OCI-LY1 (cell line): ENCODE measurements around the gene FA2H.

Experiments used
- H2AFZ ChIP-seq: fragments of 200-600 bp; sonication (generic), shearing (Covaris generic); 2 replicates; pipeline ENCODE4 v1.6.0; 2014; ENCODE audit warnings: antibody characterized with exemption, mild to moderate bottlenecking, low read length
- H3F3A ChIP-seq: fragments of 200-600 bp; sonication (generic), shearing (Covaris generic); 2 replicates; pipeline ENCODE4 v1.6.0; 2014; ENCODE audit warnings: mild to moderate bottlenecking, antibody characterized with exemption, low read length, moderate library complexity; ENCODE audit not compliant: insufficient read depth
- H3K27ac ChIP-seq: fragments of 200-600 bp; sonication (generic); 2 replicates; pipeline ENCODE4 v1.5.1; 2014; ENCODE audit warnings: low read length, mixed run types, mild to moderate bottlenecking, low read depth; ENCODE audit not compliant: poor library complexity, severe bottlenecking
- H3K27me3 ChIP-seq: fragments of 200-600 bp; sonication (generic); 2 replicates; pipeline ENCODE4 v1.6.0; 2014; ENCODE audit warnings: antibody characterized with exemption, mild to moderate bottlenecking, low read length, moderate library complexity; ENCODE audit not compliant: insufficient read depth
- H3K36me3 ChIP-seq: fragments of 200-600 bp; sonication (generic); 2 replicates; pipeline ENCODE4 v1.6.1; 2014; ENCODE audit warnings: mild to moderate bottlenecking, antibody characterized with exemption, low read length, moderate library complexity, mixed read lengths; ENCODE audit not compliant: insufficient read depth
- H3K4me1 ChIP-seq: fragments of 200-600 bp; sonication (generic); 2 replicates; pipeline ENCODE4 v1.5.1; 2014; ENCODE audit warnings: mild to moderate bottlenecking, low read length, moderate library complexity; ENCODE audit not compliant: insufficient read depth, severe bottlenecking
- H3K4me2 ChIP-seq: fragments of 200-600 bp; sonication (generic), shearing (Covaris generic); 2 replicates; pipeline ENCODE4 v1.6.1; 2014; ENCODE audit warnings: low read length
- H3K4me3 ChIP-seq: fragments of 200-600 bp; sonication (generic); 2 replicates; pipeline ENCODE4 v1.5.1; 2014; ENCODE audit warnings: low read length, low read depth, mild to moderate bottlenecking, mixed read lengths; ENCODE audit not compliant: poor library complexity, severe bottlenecking
- H3K79me2 ChIP-seq: fragments of 200-600 bp; shearing (Covaris generic); 2 replicates; pipeline ENCODE4 v1.6.1; 2016; ENCODE audit warnings: mixed run types, low read length, mixed read lengths; ENCODE audit not compliant: insufficient read depth
- H3K9ac ChIP-seq: fragments of 200-600 bp; sonication (generic), shearing (Covaris generic); 2 replicates; pipeline ENCODE4 v1.6.1; 2014; ENCODE audit warnings: mild to moderate bottlenecking, low read length, mixed read lengths
- H3K9me2 ChIP-seq: fragments of 200-600 bp; sonication (generic), shearing (Covaris generic); 2 replicates; pipeline ENCODE4 v1.6.1; 2014; ENCODE audit warnings: low read depth, mild to moderate bottlenecking, low read length, mixed read lengths
- H3K9me3 ChIP-seq: fragments of 200-600 bp; shearing (Covaris generic); 2 replicates; pipeline ENCODE4 v1.6.1; 2014; ENCODE audit warnings: low read length, mixed read lengths
- H4K20me1 ChIP-seq: fragments of 200-600 bp; sonication (generic), shearing (Covaris generic); 2 replicates; pipeline ENCODE4 v1.6.0; 2016; ENCODE audit warnings: mild to moderate bottlenecking, low read length; ENCODE audit not compliant: insufficient read depth
- EZH2 ChIP-seq: fragments of 200-600 bp; sonication (generic), shearing (Covaris generic); IDR thresholded peaks from 2 replicates; pipeline ENCODE4 v1.8.0; 2017; ENCODE audit warnings: borderline replicate concordance, mixed run types, mild to moderate bottlenecking, antibody characterized with exemption, low read length, moderate library complexity, mixed read lengths
- TF ChIP-seq, protein P1 (sequence below): fragments of 200-600 bp; sonication (generic), shearing (Covaris generic); IDR thresholded peaks from 2 replicates; pipeline ENCODE4 v1.5.1; 2017; ENCODE audit warnings: mild to moderate bottlenecking, antibody characterized with exemption, low read length, moderate library complexity, mixed read lengths

Gene FA2H

DNA sequence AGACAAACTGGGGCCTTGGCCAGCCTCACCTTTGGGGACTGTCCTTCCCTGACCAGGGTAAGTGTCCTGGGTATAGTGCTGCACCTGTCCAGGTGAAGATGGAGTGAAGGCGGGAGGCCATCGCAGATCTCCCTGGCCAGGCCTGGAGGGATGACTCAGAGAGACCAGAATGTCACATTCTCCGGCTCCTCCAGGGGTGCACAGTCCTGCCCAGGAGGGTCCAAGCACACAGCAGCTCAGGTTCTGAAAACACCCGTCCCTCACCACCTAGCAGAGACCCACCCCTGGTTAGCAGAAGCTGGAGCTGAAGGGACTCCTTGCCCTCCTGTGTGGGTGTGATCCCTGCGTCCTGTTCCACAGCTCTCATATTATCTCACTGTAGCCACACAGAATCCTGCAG lies 21.9 kb downstream of the FA2H start:
- Histone ChIP-seq H3K4me1 (no peaks in the 10 kb centered on the region), H3K36me3 (no peaks in the 10 kb centered on the region), H3K4me2 (no peak overlapping the region), H3K4me3 (no peak overlapping the region), H3K27me3 (no peaks in the 10 kb centered on the region), H4K20me1 (no peaks in the 10 kb centered on the region), H3K9me3 (no peaks in the 10 kb centered on the region), H3F3A (no peaks in the 10 kb centered on the region), H3K9ac (no peak overlapping the region), H3K27ac (no peak overlapping the region), H3K79me2 (no peaks in the 10 kb centered on the region), H3K9me2 (no peaks in the 10 kb centered on the region), H2AFZ (no peak overlapping the region)
- TF ChIP-seq, protein P1, sequence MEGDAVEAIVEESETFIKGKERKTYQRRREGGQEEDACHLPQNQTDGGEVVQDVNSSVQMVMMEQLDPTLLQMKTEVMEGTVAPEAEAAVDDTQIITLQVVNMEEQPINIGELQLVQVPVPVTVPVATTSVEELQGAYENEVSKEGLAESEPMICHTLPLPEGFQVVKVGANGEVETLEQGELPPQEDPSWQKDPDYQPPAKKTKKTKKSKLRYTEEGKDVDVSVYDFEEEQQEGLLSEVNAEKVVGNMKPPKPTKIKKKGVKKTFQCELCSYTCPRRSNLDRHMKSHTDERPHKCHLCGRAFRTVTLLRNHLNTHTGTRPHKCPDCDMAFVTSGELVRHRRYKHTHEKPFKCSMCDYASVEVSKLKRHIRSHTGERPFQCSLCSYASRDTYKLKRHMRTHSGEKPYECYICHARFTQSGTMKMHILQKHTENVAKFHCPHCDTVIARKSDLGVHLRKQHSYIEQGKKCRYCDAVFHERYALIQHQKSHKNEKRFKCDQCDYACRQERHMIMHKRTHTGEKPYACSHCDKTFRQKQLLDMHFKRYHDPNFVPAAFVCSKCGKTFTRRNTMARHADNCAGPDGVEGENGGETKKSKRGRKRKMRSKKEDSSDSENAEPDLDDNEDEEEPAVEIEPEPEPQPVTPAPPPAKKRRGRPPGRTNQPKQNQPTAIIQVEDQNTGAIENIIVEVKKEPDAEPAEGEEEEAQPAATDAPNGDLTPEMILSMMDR: no peak
- TF ChIP-seq EZH2: no peak

- Histone ChIP-seq H3F3A (no peaks in the 10 kb centered on the region), H3K4me2 (no peak overlapping the region), H3K27ac (no peak overlapping the region), H3K4me3 (no peak overlapping the region), H2AFZ (no peak overlapping the region), H3K9me2 (no peaks in the 10 kb centered on the region), H3K9ac (no peak overlapping the region), H3K4me1 (no peaks in the 10 kb centered on the region), H3K36me3 (no peaks in the 10 kb centered on the region), H3K79me2 (no peaks in the 10 kb centered on the region), H3K9me3 (no peaks in the 10 kb centered on the region), H4K20me1 (no peaks in the 10 kb centered on the region), H3K27me3 (no peaks in the 10 kb centered on the region)
- no peak for TF ChIP-seq EZH2
- TF ChIP-seq, protein P1: no peak
Measured at GRCh38 chr16:74752258-74752657, 22.4 kb downstream of the FA2H start.

DNA sequence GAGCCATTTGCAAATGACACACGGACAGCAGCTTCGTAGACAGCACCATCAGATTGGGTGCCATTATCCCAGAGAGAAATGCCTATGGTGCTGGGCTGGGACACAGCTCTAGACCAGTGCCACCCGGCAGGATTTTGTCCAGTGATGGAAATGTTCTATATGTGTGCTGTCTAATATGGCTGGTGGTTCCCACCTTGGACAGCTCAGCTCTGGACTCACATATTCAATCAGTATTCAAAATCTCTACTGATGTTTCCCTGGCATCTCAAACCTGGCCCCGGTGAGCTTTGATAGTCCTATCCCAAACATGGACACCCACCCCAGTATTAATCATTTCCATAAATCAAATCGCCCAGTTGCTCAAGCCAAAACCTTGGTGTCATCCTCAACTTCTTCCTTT lies 23.0 kb downstream of the FA2H start:
- no peak overlapping the region for H3K27ac ChIP-seq
- no peaks in the 10 kb centered on the region for H3F3A ChIP-seq
- H3K9me2 ChIP-seq: no peaks in the 10 kb centered on the region
- no peak overlapping the region for H3K9ac ChIP-seq
- H2AFZ ChIP-seq: no peak overlapping the region
- no peak overlapping the region for H3K4me2 ChIP-seq
- H4K20me1 ChIP-seq: no peaks in the 10 kb centered on the region
- TF ChIP-seq EZH2: no peak
- TF ChIP-seq, protein P1: no peak
- H3K4me1 ChIP-seq: no peaks in the 10 kb centered on the region
- H3K4me3 ChIP-seq: no peak overlapping the region
- H3K36me3 ChIP-seq: no peaks in the 10 kb centered on the region
- no peaks in the 10 kb centered on the region for H3K27me3 ChIP-seq
- H3K79me2 ChIP-seq: no peaks in the 10 kb centered on the region
- no peaks in the 10 kb centered on the region for H3K9me3 ChIP-seq
